K562 (cell line): ENCODE results near the gene TICAM1. TPM values are rescaled to one million over a fixed set of nuclear protein-coding genes. Genes with fewer than 3 reads are reported as not detected.
A peak's percentile ranks its signal among the peaks of the same experiment; 100 is the strongest.

Source experiments
- BCLAF1 ChIP-seq, 2 experiments: fragments of 450-650 bp in 1 of 2; IDR thresholded peaks; 2 replicates each; pipeline ENCODE4 v1.6.1; 2011 to 2017; ENCODE audit warnings: low read depth in 2 of 2, antibody characterized with exemption in 1 of 2, borderline replicate concordance in 1 of 2, low read length in 1 of 2, mild to moderate bottlenecking in 1 of 2, mixed read lengths in 1 of 2; ENCODE audit not compliant: control insufficient read depth in 1 of 2
- CBFB ChIP-seq: sonication (generic); formaldehyde crosslinking; IDR thresholded peaks from 2 replicates; pipeline ENCODE4 v1.4.0; 2020; ENCODE audit warnings: mild to moderate bottlenecking, missing genetic modification reagents
- CREM ChIP-seq: IDR thresholded peaks from 2 replicates; pipeline ENCODE4 v1.6.1; 2014; ENCODE audit warnings: antibody characterized with exemption, low read depth
- ILF3 ChIP-seq: fragments of 450-650 bp; IDR thresholded peaks from 2 replicates; pipeline ENCODE4 v1.6.1; 2018; ENCODE audit warnings: antibody characterized with exemption, mild to moderate bottlenecking, moderate library complexity, borderline replicate concordance
- JUNB ChIP-seq: fragments of 450-650 bp; formaldehyde crosslinking; conservative IDR thresholded peaks from 2 replicates; pipeline ENCODE4 v1.4.0; 2020; ENCODE audit warnings: mild to moderate bottlenecking
- MBD1 ChIP-seq: fragments of 250-450 bp; sonication (Bioruptor Pico); IDR thresholded peaks from 2 replicates; pipeline ENCODE4 v1.8.0; 2022; ENCODE audit warnings: inconsistent platforms
- RBM15 ChIP-seq: fragments of 200-400 bp; formaldehyde crosslinking; IDR thresholded peaks from 2 replicates; pipeline ENCODE4 v1.6.1; 2018; ENCODE audit warnings: mild to moderate bottlenecking, low read length, moderate library complexity; ENCODE audit not compliant: insufficient read depth
- SIX5 ChIP-seq, 2 experiments: IDR thresholded peaks; 2 replicates each; pipeline ENCODE4 v1.6.1; 2011; ENCODE audit warnings: low read length in 2 of 2, borderline replicate concordance in 1 of 2, low read depth in 1 of 2, mild to moderate bottlenecking in 1 of 2, moderate library complexity in 1 of 2; ENCODE audit not compliant: insufficient read depth in 1 of 2
- ZHX1 ChIP-seq: fragments of 150-350 bp; conservative IDR thresholded peaks from 2 replicates; pipeline ENCODE4 v1.6.1; 2014; ENCODE audit warnings: low read length
- ZNF395 ChIP-seq: fragments of 200-800 bp; sonication (Bioruptor generic); IDR thresholded peaks from 2 replicates; pipeline ENCODE4 v1.6.1; 2017; ENCODE audit warnings: missing genetic modification characterization, missing compliant biosample characterization
- polyA plus RNA-seq, 8 experiments: library from polyadenylated mRNA; depleted of rRNA in 4 of 8; stranded (reverse) in 5 of 8; unstranded in 3 of 8; fragments of >200 nt; fragmentation: Nextera tagmentation in 2 of 8; fragmentation: Illumina TruSeq in 1 of 8; extraction: Ambion mirVana in 2 of 8; extraction: Trizol in 1 of 8; gene quantifications; 2 replicates each; pipeline versions ENCODE4 v1.2.1 to v1.2.3, GENCODE V29; 2011 to 2014; ENCODE audit warnings: inconsistent platforms in 1 of 8, missing spikeins in 1 of 8
- total RNA-seq, 7 experiments: library from RNA; depleted of rRNA in 6 of 7; stranded (reverse); fragments of >200 nt in 6 of 7; fragmentation: Illumina TruSeq in 2 of 7; extraction: Trizol in 2 of 7; gene quantifications; 2 replicates each; pipeline versions ENCODE4 v1.2.1 to v1.2.3, GENCODE V29; 2011 to 2021; ENCODE audit warnings: low replicate concordance in 1 of 7

Gene TICAM1
- total and polyA plus RNA-seq, 9 of the 15 experiments (the other 6 are each of a cell fraction or from before 2014, with no cell fraction given) = 0.07 to 11.6 (median 1.5) TPM

- TF ChIP-seq MBD1 (CRISPR knock-in tag) (no peak), JUNB (CRISPR knock-in tag) (no peak), CREM (peak; percentile 63), SIX5 (IDR thresholded peaks at IDR 0.05; ENCODE audit: borderline replicate concordance in 1 of 2, insufficient read depth in 1 of 2, low read depth in 1 of 2, low read length in 2 of 2) (no peak), CBFB (CRISPR knock-in tag) (no peak), ZNF395 (CRISPR knock-in tag) (no peak), BCLAF1 (IDR thresholded peaks at IDR 0.05; ENCODE audit: borderline replicate concordance in 1 of 2, control insufficient read depth in 1 of 2, low read depth in 2 of 2, low read length in 1 of 2) (no peak), RBM15 (no peak), ILF3 (no peak), ZHX1 (no peak)
Measured at GRCh38 chr19:4867534-4868285, 36.2 kb upstream of the TICAM1 start, which contains the start of gene PLIN3 (continued).
